Body of pancreas (tissue), 4 donors: ENCODE measurements around the gene APBA1.
"Not testable (repeated sequence)": the region's sequence is repeated elsewhere in the genome, so short reads cannot be mapped to it uniquely, and the experiment has no call there.

Experiments
- CTCF ChIP-seq, 7 experiments: fragments of 450-650 bp in 4 of 7; fragments of 200-600 bp in 3 of 7; sonication (generic) in 3 of 7; IDR thresholded peaks; one replicate each; pipeline ENCODE4 v1.5.1; 2016 to 2019; ENCODE audit warnings: antibody characterized with exemption in 7 of 7
- POLR2A ChIP-seq, 3 donors: fragments of 450-650 bp; IDR thresholded peaks; one replicate each; pipeline ENCODE4 v1.6.1; 2016; ENCODE audit warnings: antibody characterized with exemption in 3 of 3, mild to moderate bottlenecking in 2 of 3

- TF ChIP-seq CTCF, POLR2A (IDR thresholded peaks at IDR 0.05): not testable (repeated sequence)
Observed at GRCh38 chr9:69440254-69440955, 231.8 kb downstream of the APBA1 start.
